HG03196 (cell line): ENCODE data around the gene PSME4.
A peak's percentile ranks its signal among the peaks of the same experiment; 100 is the strongest.
"Not testable (repeated sequence)": the region's sequence is repeated elsewhere in the genome, so short reads cannot be mapped to it uniquely, and the experiment has no call there.

Experiments
- ATAC-seq: cut with Tn5 transposase; IDR thresholded peaks from one replicate; pipeline ENCODE4 v1.9.1; 2021; ENCODE audit not compliant: unreplicated experiment

The PSME4 gene

DNA sequence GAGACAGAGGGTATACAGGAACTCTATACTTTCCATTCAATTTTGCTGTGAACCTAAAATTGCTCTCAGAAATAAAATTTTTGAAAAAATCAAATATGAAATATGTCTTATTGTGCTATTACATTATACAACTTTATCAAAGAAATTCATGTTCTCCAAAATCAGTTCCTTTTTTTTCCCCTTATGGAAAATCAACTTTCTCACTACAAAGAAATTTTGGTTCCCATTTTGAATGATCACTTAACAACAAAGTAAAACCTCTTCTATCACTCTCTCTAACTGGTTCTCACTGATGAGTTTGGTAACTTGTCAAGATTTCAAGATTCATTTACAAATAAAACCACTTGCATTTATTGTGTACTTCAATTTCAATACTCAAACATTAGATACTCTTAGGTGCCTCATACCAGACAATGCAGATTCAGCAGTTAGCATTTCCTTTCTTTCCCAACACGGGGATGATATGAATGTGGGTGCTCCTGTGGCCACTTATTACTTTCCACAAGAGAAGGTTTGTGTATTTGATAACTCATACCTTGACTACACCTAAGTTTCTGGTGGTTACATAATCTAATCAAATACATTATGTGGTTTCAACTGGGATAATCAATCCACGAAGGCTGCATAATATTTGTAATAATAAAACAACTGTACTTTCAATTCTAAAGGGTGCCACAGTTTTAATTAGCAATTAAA is 6.4 kb downstream of the PSME4 start:
- ATAC-seq, result no peak

DNA sequence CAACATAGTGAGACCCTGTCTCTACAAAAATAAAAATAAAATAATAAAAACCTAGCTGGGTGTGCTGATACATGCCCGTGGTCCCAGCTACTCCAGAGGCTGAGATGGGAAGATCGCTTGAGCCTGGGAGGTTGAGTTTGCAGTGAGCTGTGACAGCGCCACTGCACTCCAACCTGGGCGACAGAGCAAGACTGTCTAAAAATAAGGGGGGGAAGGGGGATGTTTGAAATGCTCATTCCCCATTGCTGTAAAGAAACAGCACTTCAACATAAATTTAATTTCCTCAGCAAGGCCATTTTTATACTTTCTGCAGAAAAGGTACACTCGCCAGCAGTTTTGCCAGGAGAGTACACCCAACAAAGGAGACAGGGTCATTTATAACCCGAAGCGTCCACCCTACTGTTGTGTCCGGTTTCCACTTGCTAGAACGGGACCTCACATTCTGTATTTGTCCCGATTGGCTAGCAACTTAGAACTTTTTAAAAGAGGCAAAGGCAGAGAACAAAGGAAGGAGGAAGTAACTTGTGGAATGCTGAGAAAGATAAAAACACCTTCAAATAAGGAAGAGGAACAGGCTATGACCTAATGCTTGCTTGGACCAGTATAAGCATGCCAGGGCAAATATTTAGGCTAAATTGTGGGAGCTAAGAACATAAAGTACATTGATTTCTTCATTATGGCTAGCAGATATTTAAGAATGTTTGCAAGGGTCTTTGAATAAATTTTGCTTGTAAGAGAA is 9.1 kb downstream of the PSME4 start:
- ATAC-seq, result not testable (repeated sequence)

DNA sequence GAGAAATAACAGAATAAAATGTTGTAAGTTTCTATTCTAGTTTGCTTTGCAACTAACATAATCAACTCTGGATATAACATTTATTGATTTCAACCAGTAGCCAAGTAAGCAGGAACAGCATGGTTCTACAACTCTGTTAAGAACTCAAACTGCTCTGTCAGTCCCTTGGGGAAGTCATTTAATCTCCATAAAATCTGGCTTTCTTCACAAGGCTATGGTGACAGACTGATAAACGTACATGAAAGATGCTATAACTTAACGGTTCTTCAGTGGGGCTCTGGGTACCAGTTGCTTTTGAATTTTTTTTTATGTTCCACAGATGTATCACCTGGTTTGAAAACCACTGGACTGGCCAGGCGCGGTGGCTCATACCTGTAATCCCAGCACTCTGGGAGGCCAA is 10.3 kb downstream of the PSME4 start:
- ATAC-seq, result no peak

DNA sequence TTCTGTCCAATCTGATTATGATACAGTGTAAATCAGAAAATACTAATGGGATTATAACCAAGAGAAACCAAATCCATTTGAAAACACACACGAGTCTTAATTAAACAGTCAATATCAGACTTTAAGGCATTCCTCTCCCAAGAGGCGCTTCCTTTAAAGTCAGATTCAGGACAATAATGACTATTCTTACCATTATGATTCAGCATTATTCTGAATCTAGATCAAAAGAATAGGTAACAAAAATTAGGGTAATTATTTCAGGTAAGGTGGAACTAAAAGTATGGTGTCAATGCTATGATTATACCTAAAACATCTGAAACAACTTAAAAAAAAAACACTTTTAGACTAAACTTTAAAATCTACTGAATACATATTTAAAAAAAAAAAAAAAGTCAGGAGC is 12.3 kb downstream of the PSME4 start:
- ATAC-seq, result no peak

DNA sequence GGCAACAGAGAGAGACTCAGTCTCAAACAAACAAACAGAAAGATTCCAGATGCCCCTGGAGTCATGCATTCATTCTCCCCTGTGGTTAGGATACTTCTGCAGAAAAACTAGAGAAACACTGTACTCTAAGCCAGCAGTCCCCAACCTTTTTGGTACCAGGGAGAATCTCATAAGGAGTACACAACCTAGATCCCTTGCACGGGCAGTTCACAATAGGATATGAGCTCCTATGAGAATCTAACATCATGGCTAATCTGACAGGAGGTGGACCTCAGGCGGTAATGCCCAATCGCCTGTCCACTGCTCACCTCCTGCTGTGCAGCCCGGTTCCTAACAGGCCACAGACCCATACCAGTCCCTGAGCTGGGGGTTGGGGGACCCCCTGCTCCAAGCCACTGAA is 18.3 kb downstream of the PSME4 start:
- ATAC-seq, result no peak

DNA sequence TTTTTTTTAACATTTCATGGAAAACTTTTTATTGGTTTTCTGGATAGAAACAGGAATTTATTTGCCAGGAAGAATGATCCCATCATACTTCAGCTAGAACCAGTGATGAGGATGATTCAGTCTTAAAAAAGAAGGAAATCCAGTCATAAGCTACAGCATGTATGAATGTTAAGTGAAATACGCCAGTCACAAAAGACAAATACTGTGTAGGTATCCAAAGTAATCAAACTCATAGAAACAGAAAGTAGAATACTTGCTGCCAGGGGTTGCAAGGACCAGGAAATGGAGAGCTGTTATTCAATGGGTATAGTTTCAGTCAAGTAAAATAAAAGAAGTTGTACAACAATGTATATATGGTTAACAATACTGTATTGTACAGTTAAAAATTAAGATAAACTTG is 21.3 kb downstream of the PSME4 start:
- no peak for ATAC-seq

DNA sequence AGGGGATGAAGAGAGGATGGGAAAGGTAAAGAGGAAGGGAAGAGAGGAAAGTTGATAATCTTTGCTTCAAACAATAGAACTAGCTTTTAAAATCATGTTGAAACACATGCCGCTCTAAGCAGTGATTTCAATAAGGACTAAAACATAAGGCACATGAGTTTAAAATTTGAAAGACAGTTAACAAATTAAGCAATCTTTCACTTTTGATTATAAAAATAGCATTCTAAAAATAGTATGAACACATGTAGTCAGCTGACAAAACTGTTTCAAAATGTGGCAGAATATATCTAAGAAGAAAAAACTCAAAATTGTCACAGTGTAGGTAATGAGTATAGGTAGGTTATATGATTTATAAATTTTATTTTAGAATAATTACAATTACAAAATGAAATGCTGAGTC is 25.3 kb downstream of the PSME4 start:
- ATAC-seq, result no peak

DNA sequence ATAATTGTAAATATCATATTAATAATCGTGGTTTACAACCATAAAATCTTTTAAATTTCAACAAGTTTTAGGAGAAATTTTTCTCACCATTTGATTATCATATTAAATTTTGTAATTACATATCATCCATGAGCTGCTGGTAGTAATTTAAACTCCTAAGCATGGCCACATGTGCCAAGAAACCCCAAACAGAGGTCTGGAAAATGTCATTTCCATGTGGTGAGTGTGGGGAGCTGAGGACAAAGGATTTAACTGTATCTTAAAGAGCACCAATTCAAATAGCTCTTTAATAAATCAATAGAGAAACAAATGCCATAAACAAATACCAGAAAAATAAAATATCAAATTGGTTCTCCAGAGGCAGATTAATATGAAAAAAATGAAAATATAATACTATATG is 26.3 kb downstream of the PSME4 start:
- no peak for ATAC-seq

DNA sequence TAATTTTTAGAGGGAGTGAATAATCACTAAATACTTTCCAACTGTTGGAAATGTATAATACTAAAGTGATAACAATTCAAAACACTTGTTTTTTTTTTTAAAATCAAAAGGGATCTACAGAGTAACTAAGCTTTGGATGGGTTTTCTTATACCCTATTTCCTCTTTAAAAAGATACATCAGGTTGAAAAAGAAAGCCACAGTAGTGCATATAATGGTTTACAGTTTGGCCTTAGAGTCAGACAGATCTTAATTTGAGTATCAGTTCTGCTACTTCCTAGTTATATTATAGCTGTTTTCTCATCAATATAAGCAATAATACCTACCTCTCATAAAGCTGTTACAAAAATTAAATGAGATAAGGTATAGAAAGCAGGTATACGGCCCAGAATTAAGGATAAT is 28.5 kb downstream of the PSME4 start:
- no peak for ATAC-seq

DNA sequence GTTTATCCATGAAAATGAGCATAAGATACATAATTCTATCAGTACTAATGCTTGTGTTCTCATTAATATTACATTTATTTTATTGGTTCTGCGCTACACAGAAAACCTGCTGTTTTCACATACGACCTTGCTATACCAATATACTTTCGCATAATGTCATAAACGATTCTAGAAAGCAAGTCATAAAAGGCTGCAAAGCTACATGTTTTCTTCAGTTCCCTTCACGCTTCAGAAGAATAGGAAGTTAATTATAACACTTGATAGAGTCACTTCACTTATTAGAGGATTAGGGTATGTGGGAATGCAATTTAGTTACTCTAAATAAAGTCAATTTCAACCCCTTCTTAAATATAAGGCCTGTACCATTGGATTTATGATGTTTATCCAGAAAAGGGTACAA is 29.0 kb downstream of the PSME4 start:
- ATAC-seq, result peak; percentile 56

DNA sequence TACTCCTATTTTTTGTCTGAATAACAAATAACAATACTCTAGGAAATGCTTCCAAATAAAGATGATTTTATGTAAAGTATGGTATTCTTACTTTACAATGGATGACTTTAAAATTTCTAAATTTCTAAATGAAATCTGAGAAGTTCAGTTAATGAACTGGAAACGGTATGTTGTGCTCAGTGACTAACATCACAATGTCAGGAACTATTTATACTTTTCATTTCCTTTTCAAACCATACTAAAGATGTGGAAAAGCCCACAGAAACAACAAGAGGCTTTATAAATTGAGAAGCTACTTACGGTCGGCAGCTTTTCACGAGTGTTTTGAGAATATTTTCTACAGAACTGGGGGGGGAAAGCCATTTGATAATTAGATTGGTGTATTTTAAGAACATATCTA is 31.1 kb downstream of the PSME4 start:
- ATAC-seq, result no peak

DNA sequence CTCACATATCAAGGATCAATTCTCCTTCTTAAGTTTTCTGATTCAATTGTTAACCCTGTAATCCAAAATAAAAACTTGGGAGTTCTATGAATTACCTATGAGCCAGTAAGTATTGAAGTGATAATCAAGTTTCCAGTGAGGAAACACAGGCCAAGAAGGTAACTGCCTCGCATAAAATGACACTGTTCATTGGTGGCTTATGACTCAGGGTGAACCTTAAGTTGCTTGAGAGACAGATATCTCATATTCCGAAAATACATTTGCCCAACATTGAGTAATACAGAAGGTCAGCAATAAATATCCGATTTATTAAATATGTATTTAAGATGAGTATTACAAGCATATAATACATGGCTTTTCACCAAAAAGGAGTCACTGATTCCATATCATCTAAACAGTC is 31.9 kb downstream of the PSME4 start:
- no peak for ATAC-seq

DNA sequence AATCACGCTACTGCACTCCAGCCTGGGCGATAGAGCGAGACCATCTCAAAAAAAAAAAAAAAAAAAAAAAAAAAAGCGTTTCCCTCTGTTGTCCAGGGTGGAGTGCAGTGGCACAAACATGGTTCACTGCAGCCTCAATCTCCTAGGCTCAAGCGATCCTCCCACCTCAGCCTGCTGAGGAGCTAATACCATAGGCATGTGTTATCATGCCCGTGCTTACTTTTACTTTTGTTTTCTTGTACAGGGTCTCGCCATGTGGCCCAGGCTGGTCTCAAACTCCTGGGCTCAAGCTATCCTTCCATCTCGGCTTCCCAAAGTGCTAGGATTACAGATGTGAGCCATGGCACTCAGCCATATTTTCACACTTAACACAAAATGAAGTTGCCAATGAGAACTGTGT is 37.5 kb downstream of the PSME4 start:
- ATAC-seq, result no peak

DNA sequence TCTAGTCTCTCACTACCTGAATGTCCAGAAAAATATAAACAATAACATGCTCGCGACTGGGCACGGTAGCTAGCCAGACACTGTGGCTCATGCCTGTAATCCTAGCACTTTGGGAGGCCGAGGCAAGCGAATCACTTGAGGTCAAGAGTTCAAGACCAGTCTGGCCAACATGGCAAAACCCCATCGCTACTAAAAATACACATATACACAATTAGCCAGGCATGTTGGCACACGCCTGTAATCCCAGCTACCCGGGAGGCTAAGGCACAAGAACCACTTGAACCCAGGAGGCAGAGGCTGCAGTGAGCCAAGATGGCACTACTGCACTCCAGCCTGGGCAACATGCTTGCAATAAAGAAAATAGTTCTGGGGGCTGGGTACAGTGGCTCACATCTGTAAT is 44.5 kb downstream of the PSME4 start:
- not testable (repeated sequence) for ATAC-seq

DNA sequence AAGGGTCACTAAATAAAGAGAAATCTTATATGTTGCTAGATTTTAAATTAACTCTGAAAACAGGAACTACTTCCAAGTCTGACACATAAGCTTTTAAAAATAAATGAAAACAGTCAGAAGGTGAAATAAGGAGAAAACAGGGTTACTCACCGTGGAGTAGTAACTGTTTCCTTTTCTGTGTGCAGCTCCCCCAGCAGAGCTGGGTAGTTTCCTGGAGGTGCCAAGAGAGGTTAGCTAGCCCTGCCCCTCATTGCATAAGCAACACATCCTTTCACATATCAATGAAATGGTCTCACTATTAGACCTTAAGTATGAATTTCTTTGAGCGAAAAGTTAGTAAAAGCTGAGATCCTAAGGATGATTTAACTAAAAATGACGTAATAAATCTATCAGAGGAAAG is 57.1 kb downstream of the PSME4 start:
- peak; percentile 81 for ATAC-seq

DNA sequence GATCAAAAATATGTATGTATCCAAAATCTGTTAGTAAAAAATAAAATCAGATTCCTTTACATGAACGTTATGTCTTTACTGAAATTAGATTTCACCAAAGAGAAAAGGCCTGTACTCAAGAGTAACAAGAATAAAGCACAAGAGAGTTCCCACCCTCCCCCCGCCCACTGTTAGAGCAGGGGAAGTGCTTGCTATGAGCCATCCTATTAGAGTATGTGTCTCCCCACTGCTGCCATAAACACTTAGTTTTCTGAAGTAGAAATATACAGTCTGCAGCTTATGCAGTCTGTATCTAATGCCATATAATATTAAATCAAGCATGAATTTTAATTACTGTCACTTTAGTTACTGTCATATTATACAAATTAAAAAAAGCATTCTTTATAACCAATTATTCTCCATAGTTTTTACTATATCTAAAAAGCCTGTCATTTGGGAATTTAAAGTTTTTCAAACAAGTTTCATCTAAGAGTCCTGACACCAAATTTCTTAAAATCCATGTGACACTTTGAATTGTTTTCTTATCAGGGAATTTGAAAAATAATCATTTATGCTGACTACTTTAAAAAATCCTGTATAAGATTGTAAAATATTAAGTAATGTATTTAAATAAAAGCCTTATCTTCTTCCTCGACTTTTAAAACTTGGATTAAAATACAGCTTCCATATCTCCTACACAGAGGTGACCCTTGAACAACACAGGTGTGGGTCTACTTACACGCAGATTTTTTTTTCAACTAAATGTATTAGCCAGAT is 59.2 kb downstream of the PSME4 start:
- no peak for ATAC-seq

DNA sequence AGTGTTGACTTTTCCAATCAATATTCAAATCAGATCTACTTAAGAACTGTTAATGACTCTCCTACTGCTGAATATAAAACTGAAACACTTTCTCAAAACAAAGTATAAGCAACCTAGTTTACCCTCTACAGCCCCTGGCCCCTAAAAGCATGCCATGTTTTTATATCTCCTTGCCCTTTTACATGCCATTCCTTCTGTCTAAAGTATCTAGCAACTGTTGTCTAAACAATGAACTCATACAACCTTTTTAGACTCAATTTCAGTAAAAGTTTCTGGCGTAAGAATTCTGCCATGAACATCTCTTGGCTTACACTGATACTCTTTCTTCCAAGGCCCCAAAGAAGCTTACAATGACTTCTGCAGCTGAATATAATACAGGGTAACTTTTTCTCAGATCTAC is 63.2 kb downstream of the PSME4 start:
- no peak for ATAC-seq

DNA sequence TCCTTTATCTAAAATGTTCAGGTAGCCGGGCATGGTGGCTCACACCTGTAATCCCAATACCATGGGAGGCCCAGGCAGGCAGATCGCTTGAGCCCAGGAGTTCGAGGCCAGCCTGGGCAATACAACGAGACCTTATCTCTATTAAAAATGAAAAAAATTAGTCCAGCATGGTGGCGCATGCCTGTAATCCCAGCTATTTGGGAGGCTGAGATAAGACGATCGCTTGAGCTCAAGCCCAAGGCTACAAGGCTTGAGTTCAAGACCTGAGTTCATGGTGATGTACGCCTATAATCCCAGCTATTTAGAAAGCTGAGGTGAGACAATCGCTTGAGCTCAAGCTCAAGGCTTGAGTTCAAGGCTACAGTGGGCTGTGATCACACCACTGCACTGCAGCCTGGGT is 65.4 kb downstream of the PSME4 start:
- ATAC-seq, result no peak

DNA sequence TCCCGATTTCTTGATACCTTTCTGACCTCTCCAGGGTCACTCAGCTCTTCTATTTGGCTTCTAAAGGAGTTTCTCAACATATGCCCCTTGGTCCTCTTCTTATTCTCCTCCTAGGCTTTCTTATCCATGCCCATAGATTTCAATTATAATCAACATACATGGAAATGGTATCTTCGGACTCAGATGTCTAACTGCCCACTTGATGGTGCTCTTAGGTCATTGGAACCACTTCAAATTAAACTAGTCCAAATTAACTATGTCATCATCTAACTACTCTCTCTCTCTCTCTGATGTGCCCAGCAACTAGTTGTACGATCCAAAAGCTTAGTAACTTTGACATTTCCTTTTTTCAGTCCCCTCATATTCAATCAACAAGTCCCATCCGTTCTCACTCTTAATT is 67.8 kb downstream of the PSME4 start:
- ATAC-seq, result no peak

DNA sequence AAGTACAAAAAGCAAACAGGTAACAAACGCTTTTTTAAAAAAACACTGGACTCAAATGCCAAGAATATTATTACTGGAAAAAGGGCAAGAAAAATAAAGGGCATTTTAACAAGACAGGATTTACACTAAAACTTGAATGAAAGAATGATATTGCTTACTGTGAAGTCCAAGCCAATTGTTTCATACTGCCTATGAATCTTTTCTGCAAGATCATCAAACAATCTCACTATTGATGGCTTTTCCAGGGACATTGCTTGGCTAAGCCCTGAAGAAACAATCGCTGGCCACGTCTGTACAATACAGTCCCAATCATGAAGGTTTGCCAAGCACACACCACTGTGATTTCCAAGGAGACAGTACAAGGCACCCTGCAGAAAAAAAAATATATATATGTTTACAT is 69.6 kb downstream of the PSME4 start:
- ATAC-seq, result no peak

DNA sequence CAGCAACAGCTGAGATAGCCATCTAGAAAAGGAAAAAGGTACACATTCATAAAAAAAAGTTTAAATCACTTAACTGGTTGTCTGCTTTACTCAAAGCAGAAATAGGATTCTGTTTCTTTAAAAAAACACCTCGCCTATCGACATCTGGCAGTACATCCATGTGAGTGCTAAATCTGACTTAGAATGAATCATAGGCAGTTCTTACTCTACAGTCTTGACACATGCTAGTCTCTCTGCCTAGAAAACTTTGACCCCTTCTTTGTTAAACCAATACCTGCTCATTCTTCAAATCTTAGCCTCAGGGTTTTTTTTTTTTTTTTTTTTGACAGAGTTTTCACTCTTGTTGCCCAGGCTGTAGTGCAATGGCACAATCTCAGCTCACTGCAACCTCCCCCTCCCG is 73.9 kb downstream of the PSME4 start:
- ATAC-seq, result no peak
